HepG2 (cell line): ENCODE measurements around the gene MRLN. TPM values are rescaled to one million over a fixed set of nuclear protein-coding genes. Genes with fewer than 3 reads are reported as not detected.
"Not testable (repeated sequence)": the region's sequence is repeated elsewhere in the genome, so short reads cannot be mapped to it uniquely, and the experiment has no call there.

Source experiments
- ATAC-seq: fragments of 200-7000 bp; cut with Tn5 transposase; 3 replicates; pipeline ENCODE4 v1.9.1; 2020; ENCODE audit warnings: mild to moderate bottlenecking, moderate library complexity
- BruUV-seq: library from RNA; stranded (reverse); fragments of 400-500 nt; replicated peaks from 2 replicates; lab custom pipeline; 2021; lab: Mats Ljungman, UMichigan
- CTCF ChIA-PET: fragments of 300-600 bp; formaldehyde crosslinking; extraction: SDS; loops from one replicate; lab custom pipeline; 2021; ENCODE audit warnings: low total read pairs, inconsistent platforms, low intra/inter-chr PET ratio; lab: Yijun Ruan, JAX
- POLR2A ChIA-PET: fragments of 350-600 bp; sonication (Branson Sonifier 250); formaldehyde crosslinking; loops from one replicate; lab custom pipeline; 2020; ENCODE audit warnings: antibody characterized with exemption, inconsistent platforms; lab: Yijun Ruan, JAX
- DNase-seq: peaks from one replicate; pipeline ENCODE4 v3.0.0-alpha.2; 2015; ENCODE audit warnings: low spot score
- FAIRE-seq: peaks from 3 replicates; lab custom pipeline; 2011; peaks lifted over from hg19 to GRCh38; lab: Jason Lieb, UNC
- H2AFZ ChIP-seq: one replicate; pipeline ENCODE4 v1.6.1; 2011; ENCODE audit warnings: low read length, inconsistent platforms
- H3K27ac ChIP-seq: fragments of 300-600 bp; 3 replicates; pipeline ENCODE4 v1.8.0; 2011; ENCODE audit warnings: mixed run types, mild to moderate bottlenecking, mixed read lengths, low read length, inconsistent platforms; ENCODE audit not compliant: insufficient read depth; ENCODE audit errors: extremely low read length
- H3K27me3 ChIP-seq, 2 experiments: fragments of 200-600 bp in 1 of 2; 2 replicates in 1 of 2; 3 replicates in 1 of 2; pipeline versions ENCODE4 v1.6.0 to v1.8.0; 2011; ENCODE audit warnings: low read length in 2 of 2, mild to moderate bottlenecking in 2 of 2, moderate library complexity in 2 of 2, inconsistent platforms in 1 of 2; ENCODE audit not compliant: insufficient read depth in 2 of 2, control insufficient read depth in 1 of 2
- H3K36me3 ChIP-seq, 2 experiments: fragments of 200-600 bp in 1 of 2; replicated peaks in 1 of 2; 2 replicates in 1 of 2; 3 replicates in 1 of 2; pipeline versions ENCODE4 v1.5.1 to v1.8.0; 2011; ENCODE audit warnings: low read length in 2 of 2, inconsistent platforms in 1 of 2; ENCODE audit not compliant: insufficient read depth in 2 of 2, control insufficient read depth in 1 of 2
- H3K4me1 ChIP-seq: 2 replicates; pipeline ENCODE4 v1.5.1; 2012; ENCODE audit warnings: low read length, inconsistent platforms; ENCODE audit not compliant: insufficient read depth
- H3K4me2 ChIP-seq: 2 replicates; pipeline ENCODE4 v1.6.0; 2011; ENCODE audit warnings: low read depth, low read length, inconsistent platforms
- H3K4me3 ChIP-seq, 3 experiments: fragments of 200-600 bp in 1 of 3; sonication (generic), shearing (Covaris generic) in 1 of 3; replicated peaks in 1 of 3; 2 replicates each; pipeline ENCODE4 v1.5.1; 2011 to 2016; ENCODE audit warnings: low read length in 3 of 3, inconsistent platforms in 2 of 3, low read depth in 2 of 3, mild to moderate bottlenecking in 2 of 3, control low read depth in 1 of 3, mixed read lengths in 1 of 3; ENCODE audit not compliant: insufficient read depth in 1 of 3
- H3K79me2 ChIP-seq: one replicate; pipeline ENCODE4 v1.6.1; 2011; ENCODE audit warnings: low read length, inconsistent platforms; ENCODE audit not compliant: insufficient read depth
- H3K9ac ChIP-seq: 2 replicates; pipeline ENCODE4 v1.6.0; 2011; ENCODE audit warnings: mild to moderate bottlenecking, low read depth, low read length, inconsistent platforms; ENCODE audit not compliant: insufficient read depth
- H3K9me3 ChIP-seq: 2 replicates; pipeline ENCODE4 v1.5.1; 2012; ENCODE audit warnings: mild to moderate bottlenecking, low read length
- H4K20me1 ChIP-seq: 2 replicates; pipeline ENCODE4 v1.6.0; 2011; ENCODE audit warnings: inconsistent platforms, mild to moderate bottlenecking, low read length, moderate library complexity; ENCODE audit not compliant: insufficient read depth
- ZNF33B ChIP-seq: sonication (generic); formaldehyde crosslinking; IDR thresholded peaks from 2 replicates; pipeline ENCODE4 v1.5.1; 2020; ENCODE audit warnings: mild to moderate bottlenecking, missing genetic modification reagents
- ZNF513 ChIP-seq: sonication (generic); formaldehyde crosslinking; conservative IDR thresholded peaks from 2 replicates; pipeline ENCODE4 v1.5.0; 2020; ENCODE audit warnings: missing genetic modification reagents
- WGBS: methylation state at CpG from one replicate; pipeline ENCODE4 v1.1.6; 2017; ENCODE audit warnings: low lambda C conversion rate; 5-methylcytosine and 5-hydroxymethylcytosine counted together
- in situ Hi-C: cut with HindIII; loops from 2 replicates; pipeline ENCODE4 v1.10.0; 2017; ENCODE audit warnings: low pct_unique_long_range_greater_than_20kb; ENCODE audit not compliant: extremely low pct_ligation_motif_present
- intact Hi-C: fragments of 100-400 bp; cut with micrococcal nuclease; formaldehyde crosslinking; loops from one replicate; pipeline ENCODE4 v1.10.0; 2022; ENCODE audit not compliant: unreplicated experiment
- polyA plus RNA-seq, 8 experiments: library from polyadenylated mRNA; depleted of rRNA in 3 of 8; stranded (reverse) in 7 of 8; unstranded in 1 of 8; fragments of >200 nt; fragmentation: Illumina TruSeq in 4 of 8; extraction: Trizol in 4 of 8; gene quantifications; 2 replicates each; pipeline versions ENCODE4 v1.2.1 to v1.2.3, GENCODE V29; 2011 to 2016; ENCODE audit warnings: low read depth in 4 of 8, missing spikeins in 1 of 8, mixed read lengths in 1 of 8; ENCODE audit not compliant: insufficient read depth in 1 of 8
- total RNA-seq, 5 experiments: library from RNA; depleted of rRNA; stranded (reverse); fragments of >200 nt; fragmentation: Illumina TruSeq; extraction: Trizol; gene quantifications; 2 replicates each; pipeline ENCODE4 v1.2.3, GENCODE V29; 2016; ENCODE audit warnings: low read depth in 1 of 5

MRLN gene
- total and polyA plus RNA-seq, 2 of the 13 experiments (the other 11 are each of a cell fraction or from before 2014, with no cell fraction given): not detected

GRCh38 chr10:59734014-59734462 is 19.2 kb downstream of the MRLN start:
- ATAC-seq: no peak

GRCh38 chr10:59733321-59734013 is 19.8 kb downstream of the MRLN start:
- POLR2A ChIA-PET, H3K27me3 ChIP-seq, intact Hi-C loops, H3K27ac ChIP-seq, H3K9me3 ChIP-seq, ATAC-seq, CTCF ChIA-PET, DNase-seq, H4K20me1 ChIP-seq, in situ Hi-C loops, H3K79me2 ChIP-seq, H3K9ac ChIP-seq, FAIRE-seq, H3K4me2 ChIP-seq, H3K4me3 ChIP-seq, H3K36me3 ChIP-seq, H2AFZ ChIP-seq, BruUV-seq: not testable (repeated sequence)
- peaks cover 11% of the 10 kb centered on the region for H3K4me1 ChIP-seq
- 56% methylated on average over 15 of the region's 16 CpGs for WGBS

More at GRCh38 chr10:59734014-59734462, 19.2 kb downstream of the MRLN start:
- H3K79me2 ChIP-seq: no peaks in the 10 kb centered on the region
- no peaks in the 10 kb centered on the region for H4K20me1 ChIP-seq
- H3K9ac ChIP-seq: no peak overlapping the region
- H3K4me1 ChIP-seq: peaks cover 11% of the 10 kb centered on the region
- in situ Hi-C loops (no loop called here), intact Hi-C loops (no loop called here)
- no peak overlapping the region for H2AFZ ChIP-seq
- H3K27ac ChIP-seq: no peak overlapping the region
- no peak for FAIRE-seq
- H3K27me3 ChIP-seq: no peaks in the 10 kb centered on the region; a peak in 1 of 5 replicates
- WGBS: 56% methylated on average over 3 of the region's 3 CpGs
- CTCF ChIA-PET: no interaction called here
- POLR2A ChIA-PET: no interaction called here
- H3K4me3 ChIP-seq: no peak overlapping the region
- TF ChIP-seq ZNF33B (no peak), ZNF513 (CRISPR knock-in tag) (no peak)
- H3K9me3 ChIP-seq: no peaks in the 10 kb centered on the region
- no TSS peak for BruUV-seq
- H3K4me2 ChIP-seq: no peak overlapping the region
- no peaks in the 10 kb centered on the region for H3K36me3 ChIP-seq
- no peak for DNase-seq

GRCh38 chr10:59732849-59733248 is 20.4 kb downstream of the MRLN start:
- WGBS: 74% methylated on average over 4 of the region's 4 CpGs
- H3K27ac ChIP-seq, H3K36me3 ChIP-seq, CTCF ChIA-PET, ATAC-seq, POLR2A ChIA-PET, H3K79me2 ChIP-seq, H3K4me2 ChIP-seq, DNase-seq, H3K27me3 ChIP-seq, H3K9me3 ChIP-seq, H4K20me1 ChIP-seq, H3K4me3 ChIP-seq, intact Hi-C loops, in situ Hi-C loops, FAIRE-seq, BruUV-seq, H3K9ac ChIP-seq, H2AFZ ChIP-seq: not testable (repeated sequence)
- peaks cover 11% of the 10 kb centered on the region for H3K4me1 ChIP-seq
